Smooth muscle cell (in vitro differentiated cells): ENCODE results near the gene TRMT44. TPM values are rescaled to one million over a fixed set of nuclear protein-coding genes. Genes with fewer than 3 reads are reported as not detected.

Source experiments
- DNase-seq: peaks from one replicate; lab custom pipeline; 2025; ENCODE audit not compliant: unreplicated experiment; lab: John Stamatoyannopoulos, UW
- H2AFZ ChIP-seq: fragments of 200-600 bp; sonication (generic); 2 replicates; pipeline ENCODE4 v1.6.0; 2016; ENCODE audit warnings: antibody characterized with exemption, low read depth, mild to moderate bottlenecking
- H3F3A ChIP-seq: fragments of 200-600 bp; sonication (generic); 2 replicates; pipeline ENCODE4 v1.6.0; 2017; ENCODE audit warnings: antibody characterized with exemption, low read depth
- H3K27ac ChIP-seq: fragments of 200-600 bp; sonication (generic); 2 replicates; pipeline ENCODE4 v1.5.1; 2016; ENCODE audit warnings: low read depth, mild to moderate bottlenecking
- H3K27me3 ChIP-seq: fragments of 200-600 bp; sonication (generic); 2 replicates; pipeline ENCODE4 v1.6.1; 2016; ENCODE audit warnings: low read depth, mild to moderate bottlenecking
- H3K36me3 ChIP-seq: fragments of 200-600 bp; sonication (generic); 2 replicates; pipeline ENCODE4 v1.5.1; 2016; ENCODE audit warnings: low read depth
- H3K4me1 ChIP-seq: fragments of 200-600 bp; sonication (generic); 2 replicates; pipeline ENCODE4 v1.5.1; 2016; ENCODE audit warnings: low read depth
- H3K4me2 ChIP-seq: fragments of 200-600 bp; sonication (generic); 2 replicates; pipeline ENCODE4 v1.6.0; 2016; ENCODE audit warnings: mild to moderate bottlenecking
- H3K4me3 ChIP-seq: fragments of 200-600 bp; sonication (generic); 2 replicates; pipeline ENCODE4 v1.5.1; 2016; ENCODE audit warnings: mild to moderate bottlenecking
- H3K79me2 ChIP-seq: fragments of 200-600 bp; sonication (generic); 2 replicates; pipeline ENCODE4 v1.6.0; 2016; ENCODE audit warnings: low read depth, mild to moderate bottlenecking
- H3K9ac ChIP-seq: fragments of 200-600 bp; sonication (generic); 2 replicates; pipeline ENCODE4 v1.6.0; 2016; ENCODE audit warnings: low read depth
- H3K9me3 ChIP-seq: fragments of 200-600 bp; sonication (generic); replicated peaks from 2 replicates; pipeline ENCODE4 v1.5.1; 2016; ENCODE audit warnings: low read depth
- H4K20me1 ChIP-seq: fragments of 200-600 bp; sonication (generic); 2 replicates; pipeline ENCODE4 v1.6.0; 2016; ENCODE audit warnings: low read depth
- WGBS: methylation state at CpG from one replicate; pipeline ENCODE4 v1.1.7; 2016; ENCODE audit warnings: low lambda C conversion rate; 5-methylcytosine and 5-hydroxymethylcytosine counted together
- polyA plus RNA-seq: library from polyadenylated mRNA; unstranded; fragments of >200 nt; fragmentation: Nextera tagmentation; extraction: Ambion mirVana; gene quantifications from 2 replicates; pipeline ENCODE4 v1.2.1, GENCODE V29; 2016
- total RNA-seq: library from RNA; depleted of rRNA; stranded (reverse); fragments of >200 nt; gene quantifications from 2 replicates; pipeline ENCODE4 v1.2.3, GENCODE V29; 2014
- TF ChIP-seq, protein P1 (sequence below): fragments of 200-600 bp; sonication (generic); IDR thresholded peaks from 2 replicates; pipeline ENCODE4 v1.5.1; 2017; ENCODE audit warnings: borderline replicate concordance, mild to moderate bottlenecking, antibody characterized with exemption; ENCODE audit not compliant: insufficient read depth, poor library complexity, severe bottlenecking

TRMT44 gene
- total and polyA plus RNA-seq, 2 experiments from 2014 or later: 5.0 to 18.7 TPM

DNA sequence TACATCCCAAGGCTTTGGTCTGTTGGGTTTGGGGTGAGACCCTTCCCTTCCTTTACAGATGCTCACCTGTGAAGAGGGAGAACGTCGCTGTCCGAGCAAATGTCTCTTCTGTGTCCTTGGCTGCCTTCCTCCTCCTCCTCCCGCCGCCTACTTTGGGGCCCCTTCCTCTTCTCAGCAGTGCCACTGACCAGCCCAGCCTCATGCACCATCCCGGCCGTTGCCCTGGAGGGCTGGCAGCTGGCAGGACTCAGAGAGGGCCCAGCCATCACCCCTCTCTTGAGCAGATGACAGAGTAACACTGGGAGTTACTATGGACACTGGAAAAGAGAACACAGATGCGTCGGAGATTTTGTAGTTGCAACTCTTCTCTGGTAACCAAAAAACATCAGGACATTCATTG lies 68.2 kb downstream of the TRMT44 start:
- Histone ChIP-seq H3K36me3 (no peaks in the 10 kb centered on the region), H3K9me3 (no peaks in the 10 kb centered on the region), H2AFZ (no peak overlapping the region), H3K79me2 (no peaks in the 10 kb centered on the region), H4K20me1 (no peaks in the 10 kb centered on the region), H3K4me1 (peaks cover 15% of the 10 kb centered on the region), H3K27ac (no peak overlapping the region), H3K4me2 (no peak overlapping the region), H3K9ac (no peak overlapping the region), H3K4me3 (no peak overlapping the region), H3F3A (no peaks in the 10 kb centered on the region), H3K27me3 (no peaks in the 10 kb centered on the region)
- DNase-seq: no peak
- 84% methylated on average over 6 of the region's 9 CpGs for WGBS
- TF ChIP-seq, protein P1, sequence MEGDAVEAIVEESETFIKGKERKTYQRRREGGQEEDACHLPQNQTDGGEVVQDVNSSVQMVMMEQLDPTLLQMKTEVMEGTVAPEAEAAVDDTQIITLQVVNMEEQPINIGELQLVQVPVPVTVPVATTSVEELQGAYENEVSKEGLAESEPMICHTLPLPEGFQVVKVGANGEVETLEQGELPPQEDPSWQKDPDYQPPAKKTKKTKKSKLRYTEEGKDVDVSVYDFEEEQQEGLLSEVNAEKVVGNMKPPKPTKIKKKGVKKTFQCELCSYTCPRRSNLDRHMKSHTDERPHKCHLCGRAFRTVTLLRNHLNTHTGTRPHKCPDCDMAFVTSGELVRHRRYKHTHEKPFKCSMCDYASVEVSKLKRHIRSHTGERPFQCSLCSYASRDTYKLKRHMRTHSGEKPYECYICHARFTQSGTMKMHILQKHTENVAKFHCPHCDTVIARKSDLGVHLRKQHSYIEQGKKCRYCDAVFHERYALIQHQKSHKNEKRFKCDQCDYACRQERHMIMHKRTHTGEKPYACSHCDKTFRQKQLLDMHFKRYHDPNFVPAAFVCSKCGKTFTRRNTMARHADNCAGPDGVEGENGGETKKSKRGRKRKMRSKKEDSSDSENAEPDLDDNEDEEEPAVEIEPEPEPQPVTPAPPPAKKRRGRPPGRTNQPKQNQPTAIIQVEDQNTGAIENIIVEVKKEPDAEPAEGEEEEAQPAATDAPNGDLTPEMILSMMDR: no peak

DNA sequence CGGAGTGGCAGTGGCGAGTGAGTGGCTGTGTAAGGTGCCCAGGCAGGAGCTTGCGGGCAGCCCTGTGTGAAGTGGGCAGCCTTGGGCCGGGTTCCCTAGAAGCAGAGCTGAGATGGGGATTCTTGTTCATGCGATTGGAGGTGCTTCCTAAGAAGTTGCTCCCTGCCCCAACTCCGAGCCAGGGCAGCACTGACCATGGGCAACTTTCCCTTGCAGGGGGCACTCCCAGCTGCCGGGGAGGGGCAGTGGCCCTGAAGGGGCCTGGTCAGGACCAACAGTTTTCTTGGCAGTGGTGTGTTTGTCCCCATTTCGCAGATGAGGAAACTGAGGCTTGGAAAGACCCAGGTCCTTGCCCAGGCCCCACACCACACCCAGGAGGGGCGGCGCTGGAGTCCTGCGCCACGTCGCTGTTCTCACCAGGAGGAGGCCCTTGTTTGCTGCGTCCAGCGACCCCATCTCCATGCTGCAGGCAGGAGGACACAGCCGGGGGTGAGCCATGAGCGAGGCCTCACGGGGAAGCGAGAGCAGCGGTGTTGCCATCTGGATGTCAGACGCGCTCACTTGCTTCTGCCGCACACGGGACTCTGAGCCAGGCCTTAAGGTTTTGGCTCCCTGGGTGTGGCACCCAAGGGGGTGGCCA lies 68.9 kb downstream of the TRMT44 start:
- no peak overlapping the region for H3K9ac ChIP-seq
- H4K20me1 ChIP-seq: no peaks in the 10 kb centered on the region
- H3K27ac ChIP-seq: no peak overlapping the region
- H2AFZ ChIP-seq: no peak overlapping the region
- no peaks in the 10 kb centered on the region for H3K79me2 ChIP-seq
- H3F3A ChIP-seq: no peaks in the 10 kb centered on the region
- peaks cover 15% of the 10 kb centered on the region for H3K4me1 ChIP-seq
- H3K4me3 ChIP-seq: no peak overlapping the region
- WGBS: 95% methylated on average over 24 of the region's 24 CpGs
- H3K36me3 ChIP-seq: no peaks in the 10 kb centered on the region
- no peak overlapping the region for H3K4me2 ChIP-seq
- DNase-seq: no peak
- TF ChIP-seq, protein P1: no peak
- H3K27me3 ChIP-seq: no peaks in the 10 kb centered on the region
- no peaks in the 10 kb centered on the region for H3K9me3 ChIP-seq

DNA sequence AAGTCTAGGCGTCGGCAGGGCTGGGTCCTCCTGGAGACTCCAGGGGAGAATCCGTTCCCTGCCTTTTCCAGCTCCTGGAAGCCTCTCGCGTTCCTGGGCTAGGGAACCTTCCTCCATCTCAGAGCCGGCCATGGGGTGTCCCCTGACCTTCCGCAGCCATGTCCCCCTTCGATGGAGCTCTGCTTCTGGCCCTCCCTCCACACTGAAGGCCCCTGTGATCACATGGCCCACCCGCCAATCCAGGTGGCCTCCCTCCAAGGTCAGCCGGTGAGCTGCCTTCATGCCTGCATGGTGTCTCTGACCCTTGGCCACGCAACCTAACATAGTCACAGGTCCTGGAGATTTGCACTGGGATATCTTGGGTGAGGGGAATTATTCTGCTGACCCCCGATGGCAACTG lies 69.6 kb downstream of the TRMT44 start:
- no peak overlapping the region for H3K9ac ChIP-seq
- H3K27ac ChIP-seq: no peak overlapping the region
- H3K9me3 ChIP-seq: no peaks in the 10 kb centered on the region
- no peaks in the 10 kb centered on the region for H4K20me1 ChIP-seq
- H3K4me3 ChIP-seq: no peak overlapping the region
- H3K36me3 ChIP-seq: no peaks in the 10 kb centered on the region
- TF ChIP-seq, protein P1: no peak
- no peak overlapping the region for H2AFZ ChIP-seq
- H3K27me3 ChIP-seq: no peaks in the 10 kb centered on the region
- no peaks in the 10 kb centered on the region for H3F3A ChIP-seq
- H3K4me2 ChIP-seq: no peak overlapping the region
- no peak for DNase-seq
- peaks cover 15% of the 10 kb centered on the region for H3K4me1 ChIP-seq
- WGBS: 94% methylated on average over 12 of the region's 12 CpGs
- H3K79me2 ChIP-seq: no peaks in the 10 kb centered on the region
